Stimulated activated CD4-positive, alpha-beta T cell treated with anti-CD3 and anti-CD28 coated beads, Interleukin-4, amount 100 ng/mL, for 4 hours (primary cell): Measurements from ENCODE around the gene MRPL16.
"Not testable (repeated sequence)": the region's sequence is repeated elsewhere in the genome, so short reads cannot be mapped to it uniquely, and the experiment has no call there.

Experiments used
- DNase-seq, 2 experiments: peaks; one replicate each; pipeline ENCODE4 v3.0.0-alpha.2; 2020

MRPL16 gene

GRCh38 chr11:59810189-59810910, at the start of gene MRPL16:
Gene MRPL16, minus strand, starts transcription at chr11:59810778. Its CDS starts 120 bp downstream, at chr11:59810658.
- DNase-seq: peak; percentile 82 to 84

GRCh38 chr11:59859673-59860072, 49.1 kb upstream of the MRPL16 start:
- DNase-seq: no peak

- DNase-seq: peak in 1 of 2 experiments; percentile 12
Observed at GRCh38 chr11:59857439-59858434, 47.2 kb upstream of the MRPL16 start.

GRCh38 chr11:59854871-59855270, 44.3 kb upstream of the MRPL16 start:
- DNase-seq: no peak

GRCh38 chr11:59851416-59851815, 40.8 kb upstream of the MRPL16 start:
- DNase-seq: not testable (repeated sequence)

- not testable (repeated sequence) for DNase-seq
Observed at GRCh38 chr11:59849551-59849950, 39.0 kb upstream of the MRPL16 start.

GRCh38 chr11:59849129-59849528, 38.6 kb upstream of the MRPL16 start:
- no peak for DNase-seq

GRCh38 chr11:59848439-59848838, 37.9 kb upstream of the MRPL16 start:
- DNase-seq: not testable (repeated sequence)

- DNase-seq: no peak
Observed at GRCh38 chr11:59847626-59848025, 37.0 kb upstream of the MRPL16 start.

GRCh38 chr11:59846556-59846955, 36.0 kb upstream of the MRPL16 start:
- DNase-seq: no peak

- no peak for DNase-seq
Observed at GRCh38 chr11:59845399-59845798, 34.8 kb upstream of the MRPL16 start, which contains the start of gene CBLIF. Gene CBLIF, minus strand, starts transcription at chr11:59845499. Its CDS starts 46 bp downstream, at chr11:59845453.

GRCh38 chr11:59842316-59842715, 31.7 kb upstream of the MRPL16 start:
- no peak for DNase-seq

- no peak for DNase-seq
Observed at GRCh38 chr11:59841514-59841913, 30.9 kb upstream of the MRPL16 start.

- no peak for DNase-seq
Observed at GRCh38 chr11:59839615-59840014, 29.0 kb upstream of the MRPL16 start.

GRCh38 chr11:59833602-59834001, 23.0 kb upstream of the MRPL16 start:
- DNase-seq: no peak

- DNase-seq: no peak
Observed at GRCh38 chr11:59829358-59829757, 18.8 kb upstream of the MRPL16 start.

GRCh38 chr11:59822989-59823566, 12.5 kb upstream of the MRPL16 start:
- no peak for DNase-seq

- DNase-seq: no peak
Observed at GRCh38 chr11:59818572-59818971, 8.0 kb upstream of the MRPL16 start.

GRCh38 chr11:59816434-59816833, 5.9 kb upstream of the MRPL16 start:
- DNase-seq: not testable (repeated sequence)

GRCh38 chr11:59815754-59816153, 5.2 kb upstream of the MRPL16 start:
- DNase-seq: no peak

GRCh38 chr11:59814021-59814420, 3.4 kb upstream of the MRPL16 start:
- no peak for DNase-seq

GRCh38 chr11:59813364-59813763, 2.8 kb upstream of the MRPL16 start:
- DNase-seq: no peak

GRCh38 chr11:59812220-59812619, 1.6 kb upstream of the MRPL16 start:
- no peak for DNase-seq
